NCI-H1436 treated with DMSO at 0.1 percent for 48 hours (cell line): Measurements from ENCODE around the gene CCNC.

ENCODE experiments used
- DNase-seq: peaks from one replicate; lab custom pipeline; 2025; lab: John Stamatoyannopoulos, UW

The CCNC gene

GRCh38 chr6:99568103-99568933 is at the start of gene CCNC:
CCNC (minus strand) TSS chr6:99568660; CDS start chr6:99568527, 133 bp downstream.
- DNase-seq = peak; percentile 86

DNA sequence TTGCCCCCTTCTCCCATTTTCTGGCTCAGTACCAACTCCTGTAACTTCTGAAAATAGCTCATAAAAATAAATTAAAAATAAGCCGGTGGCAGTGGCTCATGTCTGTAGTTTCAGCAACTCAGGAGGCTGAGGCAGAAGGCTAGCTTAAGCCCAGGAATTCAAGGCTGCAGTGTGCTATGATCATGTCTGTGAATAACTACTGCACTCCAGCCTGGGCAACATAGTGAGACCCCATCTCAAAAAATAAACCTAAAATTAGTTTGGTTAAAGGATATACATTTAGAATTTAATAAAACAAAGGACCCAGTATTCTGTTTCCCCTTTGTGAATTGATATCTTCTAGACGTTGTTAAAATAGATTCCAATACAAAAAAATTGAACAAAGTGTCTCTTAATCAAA is 48.7 kb upstream of the CCNC start:
- DNase-seq = no peak

GRCh38 chr6:99614430-99615186 is 46.1 kb upstream of the CCNC start:
- no peak for DNase-seq

DNA sequence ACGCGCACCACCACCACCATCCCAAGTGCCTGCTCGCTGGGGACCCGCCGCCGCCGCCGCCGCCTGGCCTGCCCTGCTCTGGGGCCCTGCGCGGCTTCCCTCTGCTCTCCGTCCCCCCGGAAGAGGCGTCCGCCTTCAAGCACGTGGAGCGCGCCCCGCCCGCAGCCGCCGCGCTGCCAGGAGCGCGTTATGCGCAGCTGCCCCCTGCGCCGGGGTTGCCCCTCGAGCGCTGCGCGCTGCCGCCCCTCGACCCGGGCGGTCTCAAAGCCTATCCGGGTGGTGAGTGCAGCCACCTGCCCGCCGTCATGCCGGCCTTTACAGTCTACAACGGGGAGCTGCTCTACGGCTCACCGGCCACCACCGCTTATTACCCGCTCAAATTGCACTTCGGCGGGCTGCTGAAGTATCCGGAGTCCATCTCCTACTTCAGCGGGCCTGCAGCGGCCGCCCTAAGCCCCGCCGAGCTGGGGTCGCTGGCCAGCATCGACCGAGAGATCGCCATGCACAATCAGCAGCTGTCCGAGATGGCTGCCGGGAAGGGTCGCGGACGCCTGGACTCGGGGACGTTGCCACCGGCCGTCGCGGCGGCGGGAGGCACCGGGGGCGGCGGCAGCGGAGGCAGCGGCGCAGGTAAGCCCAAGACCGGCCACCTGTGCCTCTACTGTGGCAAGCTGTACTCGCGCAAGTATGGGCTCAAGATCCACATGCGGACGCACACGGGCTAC is 45.4 kb upstream of the CCNC start:
- DNase-seq = no peak

GRCh38 chr6:99613409-99613704 is 44.9 kb upstream of the CCNC start:
- DNase-seq = no peak

DNA sequence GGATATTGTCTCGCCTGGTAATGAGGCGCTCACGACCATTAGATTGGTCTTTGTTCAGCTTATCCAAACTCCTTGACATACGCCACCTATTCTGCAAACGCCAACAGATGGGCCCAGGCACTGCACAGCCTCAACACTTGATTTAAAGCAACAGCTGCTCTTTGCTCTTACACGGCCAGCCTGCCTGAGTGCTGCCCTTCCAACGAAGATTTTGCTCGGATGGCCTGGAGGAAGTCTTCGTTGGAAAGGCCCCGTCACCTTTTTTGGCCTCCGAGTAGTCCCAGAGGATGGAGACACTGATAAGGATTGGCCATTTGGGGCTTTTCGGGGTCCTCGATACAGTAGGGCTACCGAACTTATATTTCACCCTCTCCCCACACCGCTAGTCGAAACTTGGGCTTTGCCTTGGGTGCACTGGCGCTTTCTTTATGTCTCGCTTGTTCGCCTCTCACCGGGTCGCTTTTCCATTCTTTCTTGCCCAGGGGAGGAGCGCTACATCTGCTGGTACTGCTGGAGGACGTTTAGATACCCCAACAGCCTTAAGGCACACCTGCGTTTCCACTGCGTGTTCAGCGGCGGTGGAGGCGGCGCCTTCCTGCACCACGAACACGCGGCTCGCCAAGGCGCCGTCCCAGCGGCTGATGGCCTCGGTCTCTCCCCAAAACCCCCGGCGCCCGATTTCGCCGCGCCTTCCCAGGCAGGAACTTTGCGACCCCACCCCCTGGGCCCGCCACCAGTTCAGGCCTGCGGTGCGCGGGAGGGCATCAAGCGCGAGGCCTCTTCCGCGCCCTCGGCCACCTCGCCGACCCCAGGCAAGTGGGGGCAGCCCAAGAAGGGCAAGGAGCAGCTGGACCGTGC is 44.3 kb upstream of the CCNC start:
- DNase-seq = no peak

GRCh38 chr6:99611148-99611547 is 42.7 kb upstream of the CCNC start:
- DNase-seq = no peak

DNA sequence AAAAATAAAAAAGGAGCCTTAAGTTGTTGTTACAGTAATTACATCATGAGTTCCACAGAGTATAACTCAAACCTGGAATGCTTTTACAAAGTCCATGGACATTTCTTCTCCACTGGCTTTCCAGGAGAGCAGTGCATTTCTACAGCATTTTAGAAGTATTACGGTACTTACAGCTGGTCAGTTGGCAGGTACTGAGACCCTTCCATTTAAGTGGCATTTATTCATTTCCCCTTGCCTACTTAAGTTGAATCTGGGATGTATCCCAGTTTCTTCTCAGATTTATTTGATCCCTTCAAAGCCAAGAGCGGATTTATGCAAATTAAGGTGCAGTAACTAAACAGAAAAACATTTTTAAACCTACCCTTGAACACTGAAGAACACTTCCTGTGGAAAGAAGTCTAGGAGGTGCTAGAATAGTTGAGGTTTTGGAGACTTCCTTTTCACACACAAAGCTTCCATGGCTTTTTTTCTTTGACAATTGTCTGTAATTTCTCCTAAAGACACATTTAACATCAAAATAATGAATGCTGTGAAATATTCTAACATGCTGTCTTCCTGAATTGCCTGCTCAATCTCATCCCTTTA is 41.5 kb upstream of the CCNC start:
- DNase-seq = no peak

DNA sequence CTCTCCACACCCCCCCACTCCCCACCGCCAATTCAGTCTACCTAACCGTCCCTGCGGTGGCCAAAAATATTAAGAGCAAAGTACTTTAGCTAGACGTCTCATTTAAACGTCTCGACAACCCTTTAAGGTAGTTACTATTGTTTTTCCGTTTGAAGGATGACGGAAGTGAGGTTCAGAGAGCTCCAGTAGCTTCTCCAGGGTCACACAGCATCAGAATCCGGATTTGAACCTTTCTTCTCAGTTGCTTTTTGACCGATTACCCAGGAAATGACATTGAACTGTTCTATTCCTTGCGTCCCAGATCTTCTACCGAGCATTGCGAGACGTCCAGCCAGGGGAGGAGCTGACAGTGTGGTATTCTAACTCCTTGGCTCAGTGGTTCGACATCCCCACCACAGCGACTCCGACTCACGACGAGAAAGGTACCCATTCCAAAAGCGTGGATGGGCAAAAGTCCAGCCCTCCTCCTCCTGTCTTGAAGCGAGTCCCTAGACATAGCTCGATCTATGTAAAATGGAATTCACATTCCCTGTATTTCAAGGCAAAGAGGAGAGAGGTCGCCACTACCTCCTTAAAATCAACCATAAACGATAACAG is 40.5 kb upstream of the CCNC start:
- no peak for DNase-seq

DNA sequence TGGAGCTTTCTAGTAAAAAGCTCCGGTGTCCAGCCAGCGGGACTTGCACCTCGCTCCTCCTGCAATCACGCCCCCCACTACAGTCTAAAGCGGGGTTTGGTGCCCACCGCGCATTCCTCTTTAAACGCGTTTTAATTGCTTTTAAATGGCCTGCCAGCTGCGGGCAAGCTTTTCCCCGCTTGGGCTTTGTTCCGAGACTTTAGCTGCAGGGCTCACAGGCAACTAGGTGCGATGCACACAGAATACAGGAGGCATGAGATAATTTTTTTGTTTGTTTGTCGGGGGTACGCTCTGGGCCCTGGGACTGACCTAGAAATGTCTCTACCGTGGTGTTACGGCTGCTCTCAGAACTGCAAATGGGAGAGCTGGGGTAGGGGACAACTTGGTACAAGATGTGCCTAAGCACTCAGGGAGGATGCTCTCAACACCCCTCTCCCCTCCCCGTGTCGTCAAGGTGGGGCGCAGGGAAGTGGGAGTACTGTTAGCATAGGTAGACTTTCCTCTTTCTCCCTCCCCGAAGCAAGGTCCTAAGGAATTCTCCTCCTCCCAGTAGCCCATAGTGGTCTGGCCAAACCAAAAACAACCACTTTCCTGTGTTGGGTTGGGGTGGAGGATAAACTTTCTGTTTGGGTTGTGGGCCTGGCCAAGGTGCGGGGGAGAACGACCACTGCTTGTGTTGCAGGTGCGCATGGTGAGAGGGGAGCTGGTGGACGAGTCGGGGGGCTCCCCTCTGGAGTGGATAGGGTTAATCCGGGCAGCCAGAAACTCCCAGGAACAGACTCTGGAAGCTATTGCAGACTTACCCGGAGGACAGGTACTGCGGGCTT is 39.8 kb upstream of the CCNC start:
- DNase-seq = no peak

- DNase-seq = no peak
These were observed 39.1 kb upstream of the CCNC start for GRCh38 chr6:99607416-99608036.

DNA sequence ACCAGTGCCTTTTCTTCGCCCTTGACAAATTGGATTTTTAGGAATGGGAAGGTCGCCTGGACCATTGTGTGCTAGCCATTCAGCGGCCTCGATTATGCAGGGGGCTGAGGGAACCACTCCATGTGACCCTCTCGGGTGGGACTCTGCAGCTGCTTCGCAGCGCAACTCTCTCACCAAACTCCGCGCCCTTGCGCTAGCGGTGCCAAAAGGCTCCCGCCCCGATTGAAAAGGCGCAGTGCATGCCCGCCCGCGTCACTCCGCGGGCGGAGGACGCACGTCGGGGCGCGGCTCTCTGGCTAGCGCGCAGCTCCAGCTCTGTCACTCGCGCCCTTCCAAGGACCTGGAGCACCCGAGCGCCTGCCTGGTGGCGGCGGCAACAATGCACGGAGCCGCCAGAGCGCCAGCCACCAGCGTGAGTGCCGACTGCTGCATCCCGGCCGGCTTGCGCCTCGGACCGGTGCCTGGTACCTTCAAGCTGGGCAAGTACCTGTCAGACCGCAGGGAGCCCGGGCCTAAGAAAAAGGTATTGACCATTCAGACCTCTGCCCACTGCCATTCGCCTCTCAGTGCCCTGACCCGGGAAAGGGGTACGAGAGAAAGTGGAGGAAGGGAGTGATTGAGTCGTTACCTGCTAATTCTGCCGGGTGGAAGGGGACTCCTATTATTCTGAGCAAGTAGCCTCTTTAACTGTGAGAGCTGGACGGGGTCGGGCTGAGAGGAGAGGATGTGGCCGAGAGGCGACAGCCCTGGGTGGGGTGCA is 38.4 kb upstream of the CCNC start, which contains the start of gene PRDM13:
TSS of gene PRDM13 (plus strand) at position 178 of the 760 bp plus-strand sequence. CDS start at position 380, 202 bp downstream.
- DNase-seq = no peak

GRCh38 chr6:99605911-99606655 is 37.6 kb upstream of the CCNC start:
- DNase-seq = no peak

DNA sequence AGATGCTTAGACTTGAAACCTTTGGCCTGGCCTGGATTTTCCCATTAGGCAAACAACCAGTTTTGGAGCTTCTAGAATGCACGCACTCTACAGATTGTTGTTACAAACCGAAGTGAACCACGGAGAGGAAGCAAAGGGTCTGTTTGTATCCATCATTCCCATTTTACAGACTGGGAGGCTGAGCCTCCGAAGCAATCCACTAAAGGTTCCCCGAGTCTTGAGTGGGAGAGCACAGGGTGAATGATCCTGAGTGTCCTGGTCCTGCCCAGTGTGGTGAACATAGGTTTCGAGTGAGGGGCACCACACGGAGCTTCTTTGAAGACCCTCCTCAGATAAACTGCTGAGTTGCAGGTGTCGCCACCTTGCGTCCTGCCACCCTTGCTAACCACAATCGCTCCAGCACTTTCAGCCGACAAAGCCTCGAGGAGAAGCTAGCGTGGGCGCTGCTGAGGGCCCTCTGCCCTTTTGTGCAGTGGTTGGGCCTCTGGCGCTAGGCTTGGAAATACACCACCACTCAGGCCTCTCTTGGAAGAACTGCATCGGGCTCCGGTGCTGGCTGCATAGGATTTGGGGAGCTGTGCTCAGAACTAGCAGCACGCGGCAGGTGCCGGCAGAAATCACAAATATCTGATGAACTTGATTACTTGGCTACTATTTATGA is 36.7 kb upstream of the CCNC start:
- DNase-seq = no peak

DNA sequence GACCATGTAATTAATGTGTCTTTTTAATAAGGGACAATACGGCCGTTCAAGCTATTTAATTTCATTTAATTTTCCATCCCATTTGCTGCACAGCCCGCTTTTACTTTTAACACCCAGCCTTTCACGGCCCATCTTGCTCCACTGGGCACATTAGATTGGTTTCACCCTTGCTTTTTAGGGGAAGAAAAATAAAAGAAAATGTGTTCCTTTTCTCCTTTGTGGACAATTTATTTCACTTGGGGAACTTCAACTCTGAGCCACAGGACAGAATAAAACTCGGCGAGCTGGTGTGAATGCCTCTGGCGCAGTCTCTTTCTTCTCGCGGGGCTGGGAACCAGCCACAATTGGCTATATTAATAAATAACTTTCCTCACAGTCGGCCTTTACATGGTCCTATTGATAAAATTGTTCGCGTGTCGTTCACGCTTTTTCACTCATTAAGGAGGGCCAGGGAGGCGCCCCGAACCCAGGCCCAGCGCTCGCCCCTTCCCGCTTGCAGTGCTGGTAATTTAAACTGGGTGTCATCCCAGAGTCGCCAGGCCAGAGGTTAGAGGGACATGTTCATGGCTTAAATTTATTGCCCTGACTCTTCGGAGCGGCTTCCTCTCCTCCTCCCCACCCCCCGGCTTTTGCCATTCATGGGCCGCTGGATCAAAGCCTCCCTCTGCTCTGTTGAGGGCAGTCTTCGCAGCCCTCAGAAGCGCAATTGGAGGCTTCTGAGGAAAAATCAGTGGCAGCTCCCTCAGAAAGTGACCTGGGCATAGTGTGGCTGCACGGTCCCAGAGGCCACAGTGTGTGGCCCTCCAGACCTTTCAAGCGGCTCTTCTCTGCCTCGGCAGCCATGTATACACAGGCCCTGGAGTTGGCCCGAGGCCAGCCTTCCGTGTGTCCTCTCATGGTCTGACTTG is 36.0 kb upstream of the CCNC start:
- no peak for DNase-seq

GRCh38 chr6:99603421-99604165 is 35.1 kb upstream of the CCNC start:
- no peak for DNase-seq
